ENCODE results near the gene UCP1.

The UCP1 gene, protein sequence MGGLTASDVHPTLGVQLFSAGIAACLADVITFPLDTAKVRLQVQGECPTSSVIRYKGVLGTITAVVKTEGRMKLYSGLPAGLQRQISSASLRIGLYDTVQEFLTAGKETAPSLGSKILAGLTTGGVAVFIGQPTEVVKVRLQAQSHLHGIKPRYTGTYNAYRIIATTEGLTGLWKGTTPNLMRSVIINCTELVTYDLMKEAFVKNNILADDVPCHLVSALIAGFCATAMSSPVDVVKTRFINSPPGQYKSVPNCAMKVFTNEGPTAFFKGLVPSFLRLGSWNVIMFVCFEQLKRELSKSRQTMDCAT

DNA sequence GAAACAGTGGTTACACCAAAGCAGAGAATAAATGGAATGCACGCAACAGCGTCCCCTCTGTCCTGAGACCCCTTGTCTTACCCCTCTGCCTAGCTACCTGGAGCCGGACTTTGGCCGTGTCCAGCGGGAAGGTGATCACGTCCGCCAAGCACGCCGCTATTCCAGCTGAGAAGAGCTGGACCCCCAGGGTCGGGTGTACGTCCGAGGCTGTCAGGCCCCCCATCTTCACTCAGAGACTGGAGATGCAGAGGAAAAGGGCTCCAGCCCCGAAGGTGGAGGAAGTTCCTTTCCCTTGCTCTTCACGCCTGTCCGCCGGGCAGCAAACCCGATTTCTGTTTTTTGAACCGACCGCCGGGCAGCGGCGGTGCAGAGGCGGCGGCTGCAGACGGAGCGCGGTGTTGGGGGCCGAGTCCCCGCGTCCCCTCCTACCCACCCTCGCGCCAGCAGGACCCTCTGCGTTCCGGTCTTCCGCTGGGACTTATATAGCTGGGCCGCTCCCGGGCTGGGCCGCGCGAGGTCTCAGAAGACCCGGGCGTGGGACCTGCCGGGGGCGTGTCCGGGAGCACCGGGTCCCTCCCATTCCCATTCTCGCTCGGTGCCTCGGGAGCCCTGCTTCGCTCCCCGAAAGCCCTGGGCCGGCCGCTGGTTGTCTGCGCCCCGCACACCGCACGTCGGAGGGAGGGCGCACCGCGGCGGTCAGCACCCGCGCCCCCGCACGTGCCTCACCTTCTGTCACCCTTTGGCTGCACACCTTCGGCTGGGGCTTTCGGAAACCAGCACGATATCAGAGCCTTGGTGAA, at the start of gene UCP1:
TSS of gene UCP1 (minus strand) at position 455 of the 800 bp plus-strand sequence. CDS start at position 223, 232 bp downstream.
- TF ChIP-seq LEF1 (IDR thresholded peaks at IDR 0.05; ENCODE audit: borderline replicate concordance) (no peak), FOXK2 (IDR thresholded peaks at IDR 0.05) (no peak), TARDBP (IDR thresholded peaks at IDR 0.05) (no peak), SP1 (IDR thresholded peaks at IDR 0.05) (no peak), FOXM1 (IDR thresholded peaks at IDR 0.05; ENCODE audit: borderline replicate concordance) (no peak), PKNOX1 (IDR thresholded peaks at IDR 0.05) (no peak), ZNF384 (IDR thresholded peaks at IDR 0.05) (no peak)
- DNase-seq (ENCODE audit: extremely low spot score), result no peak
- ChIA-PET CTCF (no interaction called here), POLR2A (no interaction called here)

DNA sequence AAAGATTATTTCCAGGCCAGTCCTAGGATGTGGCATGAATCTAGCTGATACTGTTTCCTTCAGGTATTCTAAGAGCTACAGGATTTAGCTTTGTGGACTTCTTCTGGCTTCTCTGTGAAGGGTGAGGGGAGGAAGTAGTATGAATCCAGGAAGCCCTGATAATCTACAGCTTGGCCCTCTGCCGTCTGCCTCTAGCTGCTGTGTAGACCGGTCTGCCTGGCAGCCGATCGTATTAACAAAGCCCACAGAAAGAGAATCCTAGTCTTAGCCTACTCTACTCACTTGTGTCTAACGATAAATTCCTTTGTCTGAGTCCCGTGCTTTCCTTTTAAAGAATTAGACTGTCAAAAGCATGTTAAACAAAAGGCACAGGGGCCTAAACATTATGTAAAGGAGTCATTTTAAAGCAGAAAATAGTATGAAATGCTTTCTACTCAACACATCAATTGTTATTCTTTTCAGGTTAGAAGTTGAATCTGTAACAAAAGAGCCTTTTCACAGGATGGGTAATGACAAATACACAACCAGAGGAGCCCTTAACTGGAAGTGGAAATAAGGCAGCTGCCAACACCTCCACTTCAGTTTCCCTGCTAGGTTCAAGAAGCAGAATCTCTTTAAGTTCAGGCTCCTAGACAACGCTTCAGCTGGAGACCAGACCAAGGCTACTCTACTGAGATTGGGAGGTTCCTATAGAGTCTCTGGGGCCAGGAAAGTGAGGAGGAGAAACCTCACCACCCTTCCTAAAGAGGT, 48.9 kb upstream of the UCP1 start:
- no peak for DNase-seq (ENCODE audit: extremely low spot score)
- POLR2A ChIA-PET, result no interaction called here
- CTCF ChIA-PET, result interaction anchor here (0.6 kb wide), 1 partner anchor 35 kb away, joined by 3 read pairs; no protein-coding TSS in a partner anchor
- no peak for TF ChIP-seq FOXK2 (IDR thresholded peaks at IDR 0.05)

DNA sequence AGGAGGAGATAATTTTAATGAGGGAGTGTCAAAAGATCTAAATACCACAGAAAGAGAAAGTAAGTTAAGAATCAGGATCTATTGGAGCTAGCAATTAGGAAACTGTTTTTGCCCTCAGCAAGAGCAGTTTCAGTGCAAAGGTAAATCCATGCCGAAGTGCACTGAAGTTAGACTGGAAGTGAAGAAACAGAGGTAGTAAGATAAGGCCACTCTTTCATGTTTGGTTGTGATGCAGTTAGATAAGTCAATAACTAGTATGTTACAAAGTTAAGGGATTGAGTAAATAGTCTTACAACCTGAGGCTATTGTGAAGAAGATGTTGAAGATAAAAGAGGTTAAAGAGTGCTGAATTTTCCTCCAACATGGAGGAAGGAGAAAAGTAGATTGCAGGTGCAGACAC, 46.7 kb upstream of the UCP1 start:
- no peak for TF ChIP-seq FOXA1 (IDR thresholded peaks at IDR 0.05)
- no peak for TF ChIP-seq LEF1 (IDR thresholded peaks at IDR 0.05; ENCODE audit: borderline replicate concordance)
- no peak for TF ChIP-seq ZNF384 (IDR thresholded peaks at IDR 0.05)
- no peak for TF ChIP-seq L3MBTL2 (conservative IDR thresholded peaks at IDR 0.05)
- no peak for TF ChIP-seq CTBP1 (IDR thresholded peaks at IDR 0.05; ENCODE audit: borderline replicate concordance)
- TF ChIP-seq NFRKB (IDR thresholded peaks at IDR 0.05), result no peak
- no peak for TF ChIP-seq PKNOX1 (IDR thresholded peaks at IDR 0.05)
- TF ChIP-seq FOXK2 (IDR thresholded peaks at IDR 0.05), result no peak
- TF ChIP-seq FOXM1 (IDR thresholded peaks at IDR 0.05; ENCODE audit: borderline replicate concordance), result no peak
- TF ChIP-seq TARDBP (IDR thresholded peaks at IDR 0.05), result no peak
- no peak for TF ChIP-seq BHLHE40 (IDR thresholded peaks at IDR 0.05; ENCODE audit: borderline replicate concordance)
- TF ChIP-seq SP1 (IDR thresholded peaks at IDR 0.05), result no peak
- TF ChIP-seq ELF4 (IDR thresholded peaks at IDR 0.05), result no peak
- no peak for TF ChIP-seq SUZ12 (IDR thresholded peaks at IDR 0.05)
- TF ChIP-seq HDGF (IDR thresholded peaks at IDR 0.05; ENCODE audit: borderline replicate concordance), result no peak
- TF ChIP-seq ARNT (IDR thresholded peaks at IDR 0.05), result no peak
- ChIA-PET CTCF (interaction anchor here (1.0 kb wide), 1 partner anchor 236 kb away, joined by 3 read pairs; no protein-coding TSS in a partner anchor), POLR2A (interaction anchor here (1.2 kb wide), 1 partner anchor 242 kb away, joined by 3 read pairs; the partner anchor contains the start of gene SCOC)
- no peak for DNase-seq (ENCODE audit: extremely low spot score)

DNA sequence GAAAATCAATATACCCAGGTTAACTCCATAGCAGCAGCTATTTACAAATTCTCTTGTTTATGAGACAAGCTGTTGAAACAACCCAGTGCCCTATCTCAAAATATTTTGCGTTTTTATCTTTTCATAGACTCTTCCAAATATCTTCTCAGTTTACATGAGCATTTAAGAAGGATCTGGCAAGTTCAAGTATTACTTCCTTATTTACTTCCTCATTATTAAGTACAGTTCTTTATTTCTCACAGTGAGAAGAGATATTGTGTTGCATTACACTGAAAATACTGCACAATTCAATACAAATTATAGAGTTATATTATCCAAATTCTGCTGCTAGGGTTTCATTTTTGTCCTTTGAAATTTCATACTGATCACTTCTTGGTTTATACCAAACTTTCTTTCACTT, 43.6 kb upstream of the UCP1 start:
- TF ChIP-seq ELF4 (IDR thresholded peaks at IDR 0.05) (no peak), FOXK2 (IDR thresholded peaks at IDR 0.05) (no peak), SP1 (IDR thresholded peaks at IDR 0.05) (no peak), NFRKB (IDR thresholded peaks at IDR 0.05) (no peak), L3MBTL2 (conservative IDR thresholded peaks at IDR 0.05) (no peak), LEF1 (IDR thresholded peaks at IDR 0.05; ENCODE audit: borderline replicate concordance) (no peak), ZNF384 (IDR thresholded peaks at IDR 0.05) (no peak), FOXM1 (IDR thresholded peaks at IDR 0.05; ENCODE audit: borderline replicate concordance) (no peak), ARNT (IDR thresholded peaks at IDR 0.05) (no peak), SUZ12 (IDR thresholded peaks at IDR 0.05) (no peak), PKNOX1 (IDR thresholded peaks at IDR 0.05) (no peak), HDGF (IDR thresholded peaks at IDR 0.05; ENCODE audit: borderline replicate concordance) (no peak), TARDBP (IDR thresholded peaks at IDR 0.05) (no peak), BHLHE40 (IDR thresholded peaks at IDR 0.05; ENCODE audit: borderline replicate concordance) (no peak), FOXA1 (IDR thresholded peaks at IDR 0.05) (no peak), CTBP1 (IDR thresholded peaks at IDR 0.05; ENCODE audit: borderline replicate concordance) (no peak)
- POLR2A ChIA-PET, result no interaction called here
- CTCF ChIA-PET, result interaction anchor here (1.6 kb wide), 1 partner anchor 252 kb away, joined by 4 read pairs; no protein-coding TSS in a partner anchor
- DNase-seq (ENCODE audit: extremely low spot score), result no peak

DNA sequence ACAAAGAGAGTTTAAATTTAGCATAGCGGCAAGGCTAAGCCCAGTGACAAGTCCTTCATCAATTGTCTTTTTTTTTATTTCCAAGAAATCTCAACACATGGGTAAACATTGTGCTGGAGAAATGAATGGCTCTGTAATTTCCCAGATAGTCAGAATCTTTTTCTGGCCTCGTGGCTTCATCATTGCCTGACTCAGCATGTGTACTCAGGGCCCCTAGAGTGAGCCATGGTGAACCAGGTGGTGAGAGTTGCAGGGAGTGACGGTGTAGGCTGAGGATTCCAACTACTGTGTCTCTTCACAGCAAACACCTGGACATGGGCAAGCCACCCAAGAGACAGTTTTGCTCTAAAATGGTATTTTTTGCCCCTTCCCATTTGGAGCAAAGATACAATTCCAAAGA, 43.1 kb upstream of the UCP1 start:
- DNase-seq (ENCODE audit: extremely low spot score), result no peak

More for the DNA sequence above, 43.1 kb upstream of the UCP1 start:
- TF ChIP-seq ARNT (IDR thresholded peaks at IDR 0.05) (no peak), FOXK2 (IDR thresholded peaks at IDR 0.05) (no peak), PKNOX1 (IDR thresholded peaks at IDR 0.05) (no peak), TARDBP (IDR thresholded peaks at IDR 0.05) (no peak), L3MBTL2 (conservative IDR thresholded peaks at IDR 0.05) (no peak), HDGF (IDR thresholded peaks at IDR 0.05; ENCODE audit: borderline replicate concordance) (no peak), ZNF384 (IDR thresholded peaks at IDR 0.05) (no peak), LEF1 (IDR thresholded peaks at IDR 0.05; ENCODE audit: borderline replicate concordance) (no peak), FOXA1 (IDR thresholded peaks at IDR 0.05) (no peak), SUZ12 (IDR thresholded peaks at IDR 0.05) (no peak), FOXM1 (IDR thresholded peaks at IDR 0.05; ENCODE audit: borderline replicate concordance) (no peak), BHLHE40 (IDR thresholded peaks at IDR 0.05; ENCODE audit: borderline replicate concordance) (no peak), ELF4 (IDR thresholded peaks at IDR 0.05) (no peak), NFRKB (IDR thresholded peaks at IDR 0.05) (no peak), CTBP1 (IDR thresholded peaks at IDR 0.05; ENCODE audit: borderline replicate concordance) (no peak), SP1 (IDR thresholded peaks at IDR 0.05) (no peak)
- CTCF ChIA-PET, result interaction anchor here (1.6 kb wide), 1 partner anchor 252 kb away, joined by 4 read pairs; no protein-coding TSS in a partner anchor
- POLR2A ChIA-PET, result no interaction called here
